DOHH2 (cell line): ENCODE data around the gene MYL5.
A peak's percentile ranks its signal among the peaks of the same experiment; 100 is the strongest.

ENCODE experiments used
- H3F3A ChIP-seq: fragments of 200-600 bp; sonication (generic), shearing (Covaris generic); 2 replicates; pipeline ENCODE4 v1.6.0; 2016; ENCODE audit warnings: antibody characterized with exemption, mild to moderate bottlenecking; ENCODE audit not compliant: control insufficient read depth, insufficient read depth
- H3K27ac ChIP-seq: fragments of 200-600 bp; sonication (generic); 2 replicates; pipeline ENCODE4 v1.5.1; 2014; ENCODE audit warnings: low read depth, mild to moderate bottlenecking, low read length, moderate library complexity
- H3K27me3 ChIP-seq: fragments of 200-600 bp; sonication (generic); 2 replicates; pipeline ENCODE4 v1.6.1; 2014; ENCODE audit warnings: mild to moderate bottlenecking, low read length, mixed read lengths; ENCODE audit not compliant: control insufficient read depth
- H3K36me3 ChIP-seq: fragments of 200-600 bp; sonication (generic); 2 replicates; pipeline ENCODE4 v1.6.1; 2014; ENCODE audit warnings: mild to moderate bottlenecking, low read length, moderate library complexity, mixed read lengths; ENCODE audit not compliant: control insufficient read depth
- H3K4me1 ChIP-seq: fragments of 200-600 bp; sonication (generic); 2 replicates; pipeline ENCODE4 v1.6.1; 2014; ENCODE audit warnings: mild to moderate bottlenecking, low read length, mixed read lengths; ENCODE audit not compliant: control insufficient read depth
- H3K4me2 ChIP-seq: fragments of 200-600 bp; sonication (generic); 2 replicates; pipeline ENCODE4 v1.6.0; 2014; ENCODE audit warnings: mild to moderate bottlenecking, low read length, moderate library complexity
- H3K4me3 ChIP-seq: fragments of 200-600 bp; sonication (generic); 2 replicates; pipeline ENCODE4 v1.5.1; 2014; ENCODE audit warnings: mild to moderate bottlenecking, low read length, mixed read lengths
- H3K79me2 ChIP-seq: fragments of 200-600 bp; sonication (generic); 2 replicates; pipeline ENCODE4 v1.6.1; 2014; ENCODE audit warnings: mild to moderate bottlenecking, low read length, mixed read lengths; ENCODE audit not compliant: control insufficient read depth
- H3K9me2 ChIP-seq: fragments of 200-600 bp; sonication (generic); replicated peaks from 2 replicates; pipeline ENCODE4 v1.6.1; 2014; ENCODE audit warnings: mild to moderate bottlenecking, low read length, mixed read lengths; ENCODE audit not compliant: control insufficient read depth
- H3K9me3 ChIP-seq: fragments of 200-600 bp; sonication (generic); 2 replicates; pipeline ENCODE4 v1.6.1; 2014; ENCODE audit warnings: antibody characterized with exemption, low read length, mixed read lengths; ENCODE audit not compliant: control insufficient read depth, insufficient read depth
- H4K20me1 ChIP-seq: fragments of 200-600 bp; sonication (generic); 2 replicates; pipeline ENCODE4 v1.6.0; 2014; ENCODE audit warnings: low read depth, mild to moderate bottlenecking, antibody characterized with exemption, low read length, moderate library complexity; ENCODE audit not compliant: control insufficient read depth, insufficient read depth
- CTCF ChIP-seq: fragments of 200-600 bp; sonication (generic); IDR thresholded peaks from one replicate; pipeline ENCODE4 v1.5.1; 2014; ENCODE audit warnings: antibody characterized with exemption, mild to moderate bottlenecking, low read depth, low read length; ENCODE audit not compliant: poor library complexity, severe bottlenecking
- EZH2phosphoT487 ChIP-seq: fragments of 200-600 bp; sonication (generic); IDR thresholded peaks from 2 replicates; pipeline ENCODE4 v1.6.1; 2017; ENCODE audit warnings: borderline replicate concordance, mild to moderate bottlenecking, antibody characterized with exemption, low read length, moderate library complexity, mixed read lengths

Gene MYL5

GRCh38 chr4:699816-700580, 25.7 kb downstream of the MYL5 start:
- H3K27ac ChIP-seq: peak overlapping the region; percentile 92
- H3K36me3 ChIP-seq: no peaks in the 10 kb centered on the region
- H3K4me1 ChIP-seq: peaks cover 51% of the 10 kb centered on the region
- peaks cover 7% of the 10 kb centered on the region; the same call in 1 of the 2 replicates for H3F3A ChIP-seq
- no peaks in the 10 kb centered on the region for H3K9me3 ChIP-seq
- peak overlapping the region; percentile 90 for H3K4me2 ChIP-seq
- H3K79me2 ChIP-seq: no peaks in the 10 kb centered on the region
- H3K27me3 ChIP-seq: no peaks in the 10 kb centered on the region
- H3K9me2 ChIP-seq: no peaks in the 10 kb centered on the region
- TF ChIP-seq EZH2phosphoT487: no peak
- no peak for TF ChIP-seq CTCF
- H4K20me1 ChIP-seq: no peaks in the 10 kb centered on the region
- peak overlapping the region; percentile 69 for H3K4me3 ChIP-seq

- Histone ChIP-seq H3K4me3 (peak overlapping the region; percentile 69; the same call in 1 of the 2 replicates), H3K9me3 (no peaks in the 10 kb centered on the region), H3K4me2 (peak overlapping the region; percentile 90), H3K27me3 (no peaks in the 10 kb centered on the region), H3F3A (peaks cover 7% of the 10 kb centered on the region; the same call in 1 of the 2 replicates), H3K4me1 (peaks cover 55% of the 10 kb centered on the region), H3K9me2 (no peaks in the 10 kb centered on the region), H3K79me2 (peaks cover 1% of the 10 kb centered on the region), H3K27ac (peak overlapping the region; percentile 92), H4K20me1 (no peaks in the 10 kb centered on the region), H3K36me3 (peaks cover under 1% of the 10 kb centered on the region)
- TF ChIP-seq EZH2phosphoT487 (no peak), CTCF (no peak)
Measured at GRCh38 chr4:700587-701264, 26.4 kb downstream of the MYL5 start.

GRCh38 chr4:702618-703048, 28.3 kb downstream of the MYL5 start:
- no peak for TF ChIP-seq EZH2phosphoT487
- TF ChIP-seq CTCF: no peak
- H3K4me1 ChIP-seq: peaks cover 51% of the 10 kb centered on the region
- no peak overlapping the region for H3K4me3 ChIP-seq
- H3K79me2 ChIP-seq: peaks cover 20% of the 10 kb centered on the region
- H3K27ac ChIP-seq: no peak overlapping the region
- no peaks in the 10 kb centered on the region for H3K27me3 ChIP-seq
- H3F3A ChIP-seq: peaks cover 4% of the 10 kb centered on the region; the same call in 1 of the 2 replicates
- no peaks in the 10 kb centered on the region for H4K20me1 ChIP-seq
- no peak overlapping the region for H3K4me2 ChIP-seq
- H3K9me3 ChIP-seq: no peaks in the 10 kb centered on the region
- H3K9me2 ChIP-seq: no peaks in the 10 kb centered on the region
- H3K36me3 ChIP-seq: peaks cover 5% of the 10 kb centered on the region
